H1 (cell line): Measurements from ENCODE around the gene USP17L20. TPM values are rescaled to one million over a fixed set of nuclear protein-coding genes. Genes with fewer than 3 reads are reported as not detected.
"Not testable (repeated sequence)": the region's sequence is repeated elsewhere in the genome, so short reads cannot be mapped to it uniquely, and the experiment has no call there.

Experiments
- CTCF ChIA-PET: fragments of 300-600 bp; sonication (Branson Sonifier 250); formaldehyde crosslinking; loops from one replicate; lab custom pipeline; 2021; ENCODE audit not compliant: partially characterized antibody; lab: Charles Lee
- POLR2A ChIA-PET: fragments of 300-600 bp; sonication (Branson Sonifier 250); formaldehyde crosslinking; loops from one replicate; lab custom pipeline; 2021; ENCODE audit warnings: inconsistent platforms; ENCODE audit not compliant: partially characterized antibody; lab: Charles Lee
- DNase-seq, 2 experiments: peaks; one replicate each; pipeline versions ENCODE4 v3.0.0 to v3.0.0-alpha.2; 2010 to 2022; ENCODE audit warnings: low spot score in 2 of 2, low read depth in 1 of 2, mixed read lengths in 1 of 2
- FAIRE-seq: peaks from 2 replicates; lab custom pipeline; 2011; peaks lifted over from hg19 to GRCh38; lab: Jason Lieb, UNC
- H2AFZ ChIP-seq: 2 replicates; pipeline ENCODE4 v1.8.1; 2012; ENCODE audit warnings: low read length, inconsistent platforms
- H2AK5ac ChIP-seq: 2 replicates; pipeline ENCODE4 v1.6.1; 2013; ENCODE audit warnings: low read depth, low read length
- H2BK120ac ChIP-seq: replicated peaks from 2 replicates; pipeline ENCODE3; 2013; ENCODE audit warnings: low read depth, low read length, inconsistent platforms
- H2BK12ac ChIP-seq: 2 replicates; pipeline ENCODE4 v1.6.1; 2013; ENCODE audit warnings: low read depth, low read length
- H2BK15ac ChIP-seq: 2 replicates; pipeline ENCODE4 v1.6.1; 2013; ENCODE audit warnings: low read length
- H2BK20ac ChIP-seq: 2 replicates; pipeline ENCODE4 v1.6.1; 2013; ENCODE audit warnings: low read length
- H2BK5ac ChIP-seq: 2 replicates; pipeline ENCODE4 v1.6.1; 2013; ENCODE audit warnings: low read depth, low read length
- H3K14ac ChIP-seq: 2 replicates; pipeline ENCODE4 v1.6.1; 2013; ENCODE audit warnings: inconsistent platforms; ENCODE audit not compliant: insufficient read length
- H3K18ac ChIP-seq: 2 replicates; pipeline ENCODE4 v1.6.1; 2013; ENCODE audit warnings: low read length; ENCODE audit errors: extremely low read depth
- H3K23ac ChIP-seq: 2 replicates; pipeline ENCODE4 v1.6.1; 2013; ENCODE audit warnings: inconsistent platforms; ENCODE audit not compliant: insufficient read length
- H3K23me2 ChIP-seq: 2 replicates; pipeline ENCODE4 v1.6.1; 2013; ENCODE audit warnings: low read depth, low read length
- H3K27ac ChIP-seq: 2 replicates; pipeline ENCODE4 v1.6.1; 2011; ENCODE audit warnings: low read depth, low read length, inconsistent platforms
- H3K27me3 ChIP-seq, 4 experiments: replicated peaks in 1 of 4; 1 replicate in 1 of 4; 2 replicates in 3 of 4; pipeline versions ENCODE4 v1.6.1 to v1.8.1; 2011 to 2013; ENCODE audit warnings: low read length in 3 of 4, mild to moderate bottlenecking in 3 of 4, inconsistent platforms in 2 of 4, mixed read lengths in 2 of 4, moderate library complexity in 1 of 4; ENCODE audit not compliant: control insufficient read depth in 3 of 4, insufficient read depth in 3 of 4; ENCODE audit errors: extremely low read depth in 1 of 4
- H3K36me3 ChIP-seq, 4 experiments: 2 replicates each; pipeline versions ENCODE4 v1.6.1 to v1.8.1; 2011 to 2013; ENCODE audit warnings: mild to moderate bottlenecking in 4 of 4, low read length in 3 of 4, moderate library complexity in 2 of 4, control low read depth in 1 of 4, inconsistent platforms in 1 of 4; ENCODE audit not compliant: insufficient read depth in 4 of 4, control insufficient read depth in 2 of 4
- H3K4ac ChIP-seq: replicated peaks from 2 replicates; pipeline ENCODE3; 2013; ENCODE audit warnings: low read length, low read depth, mixed read lengths, inconsistent platforms; ENCODE audit not compliant: insufficient read length
- H3K4me1 ChIP-seq, 4 experiments: replicated peaks in 1 of 4; 1 replicate in 1 of 4; 2 replicates in 3 of 4; pipeline versions ENCODE4 v1.6.1 to v1.8.1; 2011 to 2013; ENCODE audit warnings: low read length in 3 of 4, inconsistent platforms in 2 of 4, mixed read lengths in 1 of 4; ENCODE audit not compliant: insufficient read depth in 4 of 4, control insufficient read depth in 3 of 4
- H3K4me2 ChIP-seq, 2 experiments: 2 replicates each; pipeline versions ENCODE4 v1.6.1 to v1.8.1; 2011 to 2013; ENCODE audit warnings: low read depth in 2 of 2, low read length in 2 of 2, control low read depth in 1 of 2, inconsistent platforms in 1 of 2, mild to moderate bottlenecking in 1 of 2; ENCODE audit not compliant: insufficient read depth in 1 of 2
- H3K4me3 ChIP-seq, 4 experiments: fragments of 200-600, 300-600 bp in 1 of 4; sonication (generic), shearing (Covaris generic), sonication (Bioruptor Twin) in 1 of 4; 2 replicates each; pipeline versions ENCODE4 v1.5.1 to v1.8.1; 2011 to 2016; ENCODE audit warnings: low read length in 4 of 4, low read depth in 3 of 4, control low read depth in 2 of 4, inconsistent platforms in 2 of 4, mild to moderate bottlenecking in 2 of 4, mixed read lengths in 1 of 4, moderate library complexity in 1 of 4; ENCODE audit not compliant: insufficient read depth in 2 of 4; ENCODE audit errors: extremely low read depth in 1 of 4
- H3K56ac ChIP-seq: replicated peaks from 2 replicates; pipeline ENCODE3; 2013; ENCODE audit warnings: low read depth, mild to moderate bottlenecking, mixed read lengths, low read length, inconsistent platforms; ENCODE audit not compliant: insufficient read length
- H3K79me1 ChIP-seq: 2 replicates; pipeline ENCODE4 v1.6.1; 2013; ENCODE audit warnings: low read depth, low read length, control low read depth
- H3K79me2 ChIP-seq, 2 experiments: 2 replicates each; pipeline versions ENCODE4 v1.6.1 to v1.8.1; 2012 to 2013; ENCODE audit warnings: low read length in 2 of 2, mild to moderate bottlenecking in 2 of 2, inconsistent platforms in 1 of 2; ENCODE audit not compliant: insufficient read depth in 2 of 2, control insufficient read depth in 1 of 2
- H3K9ac ChIP-seq, 4 experiments: replicated peaks in 1 of 4; 1 replicate in 1 of 4; 2 replicates in 3 of 4; pipeline versions ENCODE4 v1.6.1 to v1.8.1; 2011 to 2013; ENCODE audit warnings: low read depth in 3 of 4, low read length in 3 of 4, control low read depth in 2 of 4, mild to moderate bottlenecking in 2 of 4, moderate library complexity in 2 of 4, inconsistent platforms in 1 of 4; ENCODE audit errors: extremely low read depth in 1 of 4
- H3K9me3 ChIP-seq, 2 experiments: 2 replicates each; pipeline versions ENCODE4 v1.6.1 to v1.8.1; 2012 to 2013; ENCODE audit warnings: mild to moderate bottlenecking in 2 of 2, moderate library complexity in 2 of 2, control low read depth in 1 of 2, inconsistent platforms in 1 of 2, low read depth in 1 of 2, low read length in 1 of 2, mixed read lengths in 1 of 2; ENCODE audit not compliant: insufficient read depth in 2 of 2
- H4K20me1 ChIP-seq, 2 experiments: replicated peaks in 1 of 2; 2 replicates each; pipeline versions ENCODE3 to v1.8.1; 2011 to 2013; ENCODE audit warnings: inconsistent platforms in 2 of 2, low read length in 2 of 2, mild to moderate bottlenecking in 1 of 2; ENCODE audit not compliant: insufficient read depth in 2 of 2, control insufficient read depth in 1 of 2
- H4K5ac ChIP-seq: 2 replicates; pipeline ENCODE4 v1.6.1; 2013; ENCODE audit warnings: low read length, low read depth, mixed read lengths, inconsistent platforms; ENCODE audit not compliant: insufficient read length
- H4K8ac ChIP-seq: 2 replicates; pipeline ENCODE4 v1.8.0; 2013; ENCODE audit warnings: mild to moderate bottlenecking, moderate library complexity, low read length, inconsistent platforms; ENCODE audit not compliant: insufficient read depth; ENCODE audit errors: extremely low read depth
- H4K91ac ChIP-seq: replicated peaks from 2 replicates; pipeline ENCODE3; 2013; ENCODE audit warnings: low read length, mixed read lengths, inconsistent platforms; ENCODE audit not compliant: insufficient read length
- WGBS, 2 experiments: shearing (Covaris generic) in 1 of 2; methylation state at CpG; one replicate each; pipeline versions ENCODE4 v1.1.6 to v1.1.7; 2013 to 2015; ENCODE audit warnings: low lambda C conversion rate in 2 of 2, mixed read lengths in 2 of 2, inconsistent platforms in 1 of 2, low coverage in 1 of 2, missing lambda C conversion rate in 1 of 2; ENCODE audit not compliant: insufficient replicate concordance in 2 of 2, insufficient coverage in 1 of 2, insufficient read length in 1 of 2; ENCODE audit errors: extremely low coverage in 1 of 2, missing lambda C conversion rate in 1 of 2; 5-methylcytosine and 5-hydroxymethylcytosine counted together
- polyA plus RNA-seq, 7 experiments: library from polyadenylated mRNA; depleted of rRNA in 3 of 7; stranded (reverse) in 5 of 7; unstranded in 2 of 7; fragments of >200 nt in 5 of 7; fragments of 200-250 nt in 2 of 7; gene quantifications; 1 replicate in 5 of 7; 2 replicates in 1 of 7; 4 replicates in 1 of 7; pipeline versions ENCODE4 v1.2.1 to v1.2.3, GENCODE V29; 2011 to 2013; ENCODE audit warnings: missing spikeins in 2 of 7, mixed read lengths in 2 of 7
- total RNA-seq: library from RNA; stranded (reverse); fragmentation: NEBNext Ultra II Directional; extraction: Animal tissue kit (Norgen Biotek cat#: 25700); gene quantifications from 2 replicates; pipeline ENCODE4 v1.2.1, GENCODE V29; 2021

The USP17L20 gene
- total and polyA plus RNA-seq, 2 of the 8 experiments (the other 6 are each of a cell fraction or from before 2014, with no cell fraction given), result not detected

GRCh38 chr4:9219852-9220251 lies 38.1 kb upstream of the USP17L20 start, which contains the start of gene USP17L12:
TSS of gene USP17L12 (plus strand) at chr4:9220152. CDS start at chr4:9220152, 0 bp downstream.
- H4K5ac ChIP-seq, DNase-seq, CTCF ChIA-PET, H3K4me2 ChIP-seq, H4K91ac ChIP-seq, H3K23ac ChIP-seq, H3K4me3 ChIP-seq, H3K56ac ChIP-seq, H3K79me2 ChIP-seq, H3K4ac ChIP-seq, H2AFZ ChIP-seq, H3K18ac ChIP-seq, H3K14ac ChIP-seq, POLR2A ChIA-PET, H2BK12ac ChIP-seq, H3K4me1 ChIP-seq, H4K20me1 ChIP-seq, H3K79me1 ChIP-seq, H3K9me3 ChIP-seq, FAIRE-seq, H3K9ac ChIP-seq, H2BK5ac ChIP-seq, H2BK120ac ChIP-seq, H3K27ac ChIP-seq, H4K8ac ChIP-seq, H3K23me2 ChIP-seq, H2AK5ac ChIP-seq, H3K36me3 ChIP-seq, H3K27me3 ChIP-seq, H2BK20ac ChIP-seq, H2BK15ac ChIP-seq: not testable (repeated sequence)
- WGBS, 2 experiments, result no CpG with 5 or more reads among the region's 13 CpGs

DNA sequence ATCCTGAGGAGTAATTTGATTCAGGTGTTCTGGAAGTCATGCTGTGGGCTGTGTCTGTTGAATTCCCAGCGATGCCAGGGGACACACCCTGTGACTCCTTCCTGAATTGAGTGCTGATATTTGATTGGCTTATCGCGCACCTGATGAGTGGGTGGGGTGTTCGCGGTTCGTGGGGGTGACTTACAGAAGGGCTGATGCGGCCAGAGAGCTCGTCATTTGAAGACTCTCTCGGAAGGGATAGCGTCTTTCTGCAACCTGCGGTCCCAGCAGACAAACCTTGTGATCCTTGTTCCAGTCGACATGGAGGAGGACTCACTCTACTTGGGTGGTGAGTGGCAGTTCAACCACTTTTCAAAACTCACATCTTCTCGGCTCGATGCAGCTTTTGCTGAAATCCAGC lies 33.3 kb upstream of the USP17L20 start, which contains the start of gene USP17L13:
Gene USP17L13 (plus strand): TSS at position 301 of the 400 bp plus-strand sequence. CDS start 0 bp downstream, at position 301.
- H3K56ac ChIP-seq, H3K27me3 ChIP-seq, H4K20me1 ChIP-seq, H2BK120ac ChIP-seq, H2AFZ ChIP-seq, H3K79me2 ChIP-seq, H3K4ac ChIP-seq, H3K4me2 ChIP-seq, H3K27ac ChIP-seq, H3K14ac ChIP-seq, FAIRE-seq, CTCF ChIA-PET, H3K4me3 ChIP-seq, H3K36me3 ChIP-seq, H3K23ac ChIP-seq, H4K5ac ChIP-seq, H3K79me1 ChIP-seq, H3K23me2 ChIP-seq, H3K9ac ChIP-seq, H3K9me3 ChIP-seq, H2BK20ac ChIP-seq, DNase-seq, H4K8ac ChIP-seq, POLR2A ChIA-PET, H3K18ac ChIP-seq, H3K4me1 ChIP-seq, H2BK12ac ChIP-seq, H2BK15ac ChIP-seq, H2BK5ac ChIP-seq, H2AK5ac ChIP-seq, H4K91ac ChIP-seq: not testable (repeated sequence)
- WGBS, 2 experiments, result no CpG with 5 or more reads among the region's 14 CpGs
